HG02938 (cell line): Measurements from ENCODE around the gene SYK.

Experiments used
- ATAC-seq: cut with Tn5 transposase; IDR thresholded peaks from one replicate; pipeline ENCODE4 v1.9.1; 2021; ENCODE audit warnings: mild to moderate bottlenecking, moderate library complexity; ENCODE audit not compliant: unreplicated experiment

Gene SYK

GRCh38 chr9:90900130-90900529 is 98.5 kb downstream of the SYK start:
- ATAC-seq, result no peak

- ATAC-seq, result no peak
Measured at GRCh38 chr9:90901933-90902332, 100.3 kb downstream of the SYK start.

DNA sequence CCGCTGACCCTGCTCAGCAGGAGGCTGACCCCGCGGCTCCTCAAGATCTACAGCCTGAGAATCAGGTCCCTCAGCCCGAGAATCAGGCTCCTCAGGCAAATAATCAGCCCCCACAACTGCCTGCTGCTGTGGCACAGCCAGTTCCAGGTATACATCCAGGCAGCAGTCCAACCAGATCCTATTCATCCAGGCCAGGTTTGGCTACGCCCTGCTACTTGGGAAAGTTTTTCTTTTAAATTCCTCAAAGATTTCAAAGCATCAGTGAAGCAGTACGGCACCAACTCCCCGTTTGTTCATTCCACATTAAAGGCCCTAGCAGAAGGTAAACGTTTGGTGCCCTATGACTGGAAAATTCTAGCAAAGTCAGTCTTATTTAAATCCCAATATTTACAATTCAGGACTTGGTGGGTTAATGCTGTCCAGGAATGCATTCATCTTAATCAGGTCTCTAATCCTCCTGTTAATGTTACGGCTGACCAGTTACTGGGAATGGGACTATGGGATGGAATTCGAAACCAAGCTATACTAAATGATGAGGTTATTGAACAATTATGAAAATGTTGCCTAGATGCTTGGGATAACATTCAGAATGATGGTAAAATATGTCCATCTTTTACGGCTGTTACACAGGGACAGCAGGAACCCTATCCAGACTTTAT is 102.3 kb downstream of the SYK start:
- no peak for ATAC-seq

GRCh38 chr9:90904706-90905478 is 103.3 kb downstream of the SYK start:
- no peak for ATAC-seq

DNA sequence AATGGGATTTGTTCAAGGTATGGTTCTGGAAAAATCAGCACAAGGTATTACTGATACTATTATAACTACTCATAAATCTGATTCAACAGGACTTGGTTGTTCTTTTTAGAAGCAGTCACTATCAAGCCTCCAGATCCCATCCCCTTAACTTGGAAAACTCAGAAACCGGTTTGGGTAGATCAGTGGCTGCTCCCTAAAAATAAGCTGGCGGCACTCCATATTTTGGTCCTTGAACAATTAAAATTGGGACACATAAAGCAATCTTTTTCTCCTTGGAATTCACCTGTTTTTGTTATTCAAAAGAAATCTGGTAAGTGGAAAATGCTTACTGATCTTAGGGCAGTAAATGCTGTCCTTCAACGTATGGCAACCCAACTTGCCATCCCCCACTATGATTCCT is 104.2 kb downstream of the SYK start:
- ATAC-seq, result no peak

- no peak for ATAC-seq
Measured at GRCh38 chr9:90906316-90907055, 104.9 kb downstream of the SYK start.

- ATAC-seq, result no peak
Measured at GRCh38 chr9:90907056-90907445, 105.4 kb downstream of the SYK start.

GRCh38 chr9:90907790-90908189 is 106.2 kb downstream of the SYK start:
- ATAC-seq, result no peak

- no peak for ATAC-seq
Measured at GRCh38 chr9:90909225-90909624, 107.6 kb downstream of the SYK start.

DNA sequence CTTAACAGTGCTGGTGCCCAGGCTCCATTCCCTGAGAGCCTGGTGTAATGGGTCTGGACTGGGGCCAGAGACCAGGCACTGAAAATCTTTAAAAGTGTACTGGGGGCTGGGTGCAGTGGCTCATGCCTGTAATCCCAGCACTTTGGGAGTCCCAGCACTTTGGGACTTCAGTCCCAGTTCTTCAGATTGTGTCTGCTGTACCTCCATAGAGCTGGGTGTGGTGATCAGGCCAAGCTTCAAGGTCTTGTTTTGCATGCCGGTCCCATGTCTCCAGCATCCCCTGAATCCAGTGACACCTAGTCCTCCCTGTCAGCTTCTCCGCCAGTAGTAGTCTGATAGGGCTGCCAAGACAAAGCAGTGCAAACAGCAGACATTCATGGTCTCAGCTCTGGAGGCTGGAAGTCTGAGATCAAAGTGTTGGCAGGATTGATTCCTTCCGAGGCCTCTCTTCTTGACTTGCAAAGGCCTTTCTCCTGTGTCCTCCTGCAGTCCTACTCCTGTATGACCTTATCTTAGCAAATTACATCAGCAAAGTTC is 108.2 kb downstream of the SYK start:
- no peak for ATAC-seq

DNA sequence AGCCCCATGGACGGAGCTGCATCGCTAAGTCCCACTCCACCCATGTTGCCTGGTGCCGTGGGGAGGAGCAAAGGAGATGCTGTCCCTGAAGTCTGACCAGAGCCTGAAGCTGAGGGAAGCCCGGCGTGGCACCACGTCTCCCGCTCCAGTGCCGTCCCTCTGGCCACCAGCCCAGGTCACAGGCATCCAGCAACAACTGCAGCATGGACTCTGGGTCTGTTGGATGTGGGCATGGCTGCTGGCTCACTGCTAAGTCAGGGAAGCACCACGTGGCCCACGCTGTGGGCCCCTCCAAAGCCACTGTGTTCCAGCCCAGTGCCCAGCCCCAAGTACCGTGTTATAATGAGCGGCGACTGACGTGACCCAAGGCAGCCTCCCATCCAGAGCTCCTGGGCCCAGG is 112.6 kb downstream of the SYK start:
- no peak for ATAC-seq

DNA sequence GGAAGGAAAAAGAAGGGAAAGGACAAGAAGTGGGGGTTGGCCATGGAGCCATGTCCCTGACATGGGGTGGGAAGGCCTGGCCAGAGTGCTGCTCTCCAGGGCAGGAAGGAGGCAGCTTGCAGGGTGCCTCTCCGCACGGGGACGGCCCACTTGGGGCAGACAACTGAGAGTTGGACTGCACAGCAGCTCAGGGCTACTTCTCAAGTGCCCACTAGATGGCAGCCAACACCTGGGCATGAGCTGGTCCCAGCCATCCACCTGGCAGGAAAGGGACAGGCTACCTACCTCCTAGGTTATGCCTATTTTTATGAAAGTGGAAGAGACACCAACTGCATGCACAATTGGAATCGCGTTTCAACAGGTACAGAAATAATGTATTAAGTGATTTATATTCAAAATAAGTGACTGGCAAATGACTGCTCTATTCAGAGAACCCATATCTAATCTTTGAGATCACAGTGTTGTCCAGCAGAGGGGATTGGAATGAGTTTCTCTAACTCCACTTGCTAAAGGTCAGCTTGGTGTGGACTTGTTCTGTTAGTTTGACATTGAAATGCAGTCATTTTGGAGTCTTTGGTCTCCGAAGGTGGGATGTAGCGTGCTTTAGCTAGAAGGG is 113.4 kb downstream of the SYK start:
- ATAC-seq, result peak; percentile 74

DNA sequence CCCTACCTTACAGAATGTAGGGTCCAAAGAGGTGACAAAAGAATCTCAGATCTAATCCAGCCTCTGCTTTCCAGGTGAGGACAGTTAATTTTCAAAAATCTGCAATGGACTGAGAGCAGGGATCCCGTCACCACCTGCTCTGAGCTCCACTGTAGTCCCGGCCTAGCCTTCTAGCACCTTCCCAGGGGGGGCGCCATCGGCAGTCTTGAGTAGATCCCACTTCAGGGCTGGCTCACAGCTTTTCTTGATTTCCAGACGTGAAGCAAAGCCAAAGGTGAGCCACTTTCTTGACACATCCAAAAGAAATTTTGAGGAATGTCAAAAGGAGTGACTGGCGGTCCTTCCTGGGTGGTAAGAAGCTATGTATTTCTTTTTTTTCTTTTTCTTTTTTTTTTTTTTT is 114.1 kb downstream of the SYK start:
- no peak for ATAC-seq

- no peak for ATAC-seq
Measured at GRCh38 chr9:90916147-90916734, 114.6 kb downstream of the SYK start.

- ATAC-seq, result no peak
Measured at GRCh38 chr9:90919883-90920282, 118.3 kb downstream of the SYK start.

GRCh38 chr9:90921104-90921503 is 119.5 kb downstream of the SYK start:
- no peak for ATAC-seq

DNA sequence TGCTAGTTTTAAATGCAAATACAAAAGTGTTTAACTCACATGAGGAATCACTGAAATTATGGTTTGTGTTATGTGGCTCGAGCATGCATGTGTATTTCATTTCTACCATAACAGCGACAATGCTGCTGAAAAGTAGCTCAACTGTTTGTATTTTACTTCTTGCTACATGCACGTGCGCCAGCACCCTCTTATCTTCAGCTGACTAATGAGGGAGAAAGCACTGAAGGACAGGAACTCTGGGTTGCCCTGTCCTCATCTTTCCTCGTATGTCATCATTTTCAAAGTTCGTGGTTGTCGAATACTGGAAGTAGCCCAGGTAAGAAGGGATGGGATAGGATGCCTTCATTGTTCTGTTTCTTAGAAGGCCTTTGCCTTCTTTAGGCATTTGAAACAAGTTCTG is 120.3 kb downstream of the SYK start:
- no peak for ATAC-seq

DNA sequence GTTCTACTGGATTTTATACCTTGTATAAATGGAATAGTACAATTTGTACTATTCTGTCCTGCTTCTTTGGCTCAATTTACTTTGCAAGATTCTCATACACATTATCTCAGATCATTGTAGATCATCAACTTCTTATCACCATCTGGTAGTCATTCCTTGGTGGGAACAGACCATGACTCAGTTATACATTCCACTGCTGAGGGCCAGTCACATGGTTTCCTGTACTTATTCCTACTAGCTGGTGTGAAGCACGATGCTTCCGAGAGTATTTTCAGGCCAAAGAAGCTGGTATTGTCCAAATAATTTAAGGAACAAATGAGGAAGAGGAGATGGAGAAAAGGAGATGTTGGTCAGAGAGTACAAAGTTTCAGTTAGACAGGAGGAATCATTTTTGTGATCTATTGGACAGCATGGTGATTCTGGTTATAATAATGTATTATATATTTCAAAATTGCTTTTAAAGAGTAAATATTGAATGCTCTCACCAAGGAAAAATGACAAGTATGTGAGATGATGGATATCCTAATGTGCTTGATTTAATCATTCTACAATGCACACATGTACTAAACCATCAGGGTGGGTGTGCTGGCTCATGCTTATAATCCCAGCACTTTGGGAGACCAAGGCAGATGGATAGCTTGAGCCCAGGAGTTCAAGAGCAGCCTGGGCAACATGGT is 124.1 kb downstream of the SYK start:
- no peak for ATAC-seq

GRCh38 chr9:90926936-90927335 is 125.3 kb downstream of the SYK start:
- no peak for ATAC-seq

- ATAC-seq, result no peak
Measured at GRCh38 chr9:90927496-90927895, 125.9 kb downstream of the SYK start.
